WERI-Rb-1 (cell line): ENCODE measurements around the gene ASIC2.
"Not testable (repeated sequence)": the region's sequence is repeated elsewhere in the genome, so short reads cannot be mapped to it uniquely, and the experiment has no call there.

Experiments used
- DNase-seq: peaks from one replicate; pipeline ENCODE4 v3.0.0-alpha.2; 2020
- H3K27ac ChIP-seq: fragments of 250-450 bp; sonication (Bioruptor Pico); 2 replicates; pipeline ENCODE4 v1.5.1; 2020; ENCODE audit warnings: mild to moderate bottlenecking, moderate library complexity
- H3K27me3 ChIP-seq: fragments of 250-450 bp; sonication (Bioruptor Pico); 2 replicates; pipeline ENCODE4 v1.5.1; 2021; ENCODE audit warnings: mild to moderate bottlenecking, low read depth, moderate library complexity; ENCODE audit not compliant: insufficient read depth, severe bottlenecking
- H3K36me3 ChIP-seq: fragments of 250-450 bp; sonication (Bioruptor Pico); 2 replicates; pipeline ENCODE4 v1.5.1; 2020; ENCODE audit warnings: mild to moderate bottlenecking, moderate library complexity
- H3K4me3 ChIP-seq: 2 replicates; pipeline ENCODE4 v1.5.1; 2011; ENCODE audit warnings: low read depth, mild to moderate bottlenecking, control low read depth, low read length
- H3K9me3 ChIP-seq: fragments of 250-450 bp; sonication (Bioruptor Pico); 2 replicates; pipeline ENCODE4 v1.5.1; 2021; ENCODE audit warnings: mild to moderate bottlenecking, moderate library complexity; ENCODE audit not compliant: severe bottlenecking
- CTCF ChIP-seq: IDR thresholded peaks from 2 replicates; pipeline ENCODE4 v1.5.1; 2011; ENCODE audit warnings: low read depth, mild to moderate bottlenecking, control low read depth, inconsistent platforms, low read length

ASIC2 gene

GRCh38 chr17:32995416-32996045, 297.6 kb downstream of the ASIC2 start:
- Histone ChIP-seq H3K27me3 (peaks cover 73% of the 10 kb centered on the region), H3K27ac (no peak overlapping the region), H3K4me3 (no peak overlapping the region), H3K36me3 (no peaks in the 10 kb centered on the region), H3K9me3 (no peaks in the 10 kb centered on the region)
- DNase-seq, result no peak
- TF ChIP-seq CTCF, result no peak

DNA sequence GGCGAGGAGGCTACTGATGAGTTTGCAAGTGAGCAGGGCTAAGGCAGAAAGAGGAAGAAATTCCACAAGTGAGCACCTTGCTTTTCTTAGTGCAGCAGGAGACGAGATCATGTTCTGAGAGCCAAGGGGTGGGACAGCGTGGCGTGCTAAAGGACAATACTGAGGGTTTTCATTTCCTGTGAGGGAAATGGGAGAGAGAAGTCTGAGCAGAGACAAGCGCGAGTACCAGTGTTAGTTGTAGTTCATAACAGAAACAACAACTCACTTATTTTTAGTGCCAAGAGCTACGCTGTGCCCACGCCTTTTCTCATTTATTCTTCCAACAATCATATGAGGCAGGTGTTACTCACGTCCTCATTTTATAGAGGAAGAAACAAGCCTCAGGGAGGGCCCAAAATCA, 299.1 kb downstream of the ASIC2 start:
- Histone ChIP-seq H3K4me3 (no peak overlapping the region), H3K9me3 (no peaks in the 10 kb centered on the region), H3K27me3 (peaks cover 58% of the 10 kb centered on the region), H3K27ac (no peak overlapping the region), H3K36me3 (no peaks in the 10 kb centered on the region)
- TF ChIP-seq CTCF, result no peak
- DNase-seq, result no peak

DNA sequence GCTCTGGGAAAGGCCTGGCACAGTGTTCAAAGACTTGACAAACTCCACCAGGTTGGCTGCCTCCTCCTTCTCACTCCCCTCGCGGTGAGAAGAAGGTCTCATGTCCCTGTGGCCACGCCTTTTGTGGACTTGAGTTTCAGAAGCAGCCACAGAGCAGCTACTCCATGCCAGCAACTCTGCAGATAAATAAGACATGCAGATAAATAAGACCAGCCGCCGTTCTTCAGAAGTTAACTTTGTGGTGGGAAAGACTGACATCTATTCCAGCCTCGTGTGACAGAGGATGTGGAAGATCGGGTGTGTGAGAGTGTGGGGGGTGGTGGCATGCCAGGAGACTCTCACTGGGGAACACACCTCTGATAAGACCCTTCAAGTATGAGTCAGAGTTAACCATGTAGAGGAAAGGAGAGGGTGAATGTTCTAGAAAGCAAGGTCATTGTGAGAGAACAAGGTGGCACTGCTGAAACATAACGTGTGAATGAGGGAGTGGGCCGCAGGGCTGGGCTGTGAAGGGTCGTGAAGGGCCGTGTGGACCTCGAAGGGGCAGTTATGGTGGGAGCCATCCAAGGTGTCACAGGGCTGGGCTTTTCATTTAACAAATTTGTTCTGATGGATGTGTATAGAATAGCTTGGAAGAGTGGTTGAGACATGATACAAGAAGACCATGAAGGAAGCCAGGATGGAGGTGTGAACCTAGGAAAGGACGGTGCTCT, 300.6 kb downstream of the ASIC2 start:
- Histone ChIP-seq H3K27ac (no peak overlapping the region), H3K27me3 (peaks cover 47% of the 10 kb centered on the region), H3K4me3 (no peak overlapping the region), H3K9me3 (peaks cover 11% of the 10 kb centered on the region), H3K36me3 (no peaks in the 10 kb centered on the region)
- no peak for TF ChIP-seq CTCF
- DNase-seq, result no peak

DNA sequence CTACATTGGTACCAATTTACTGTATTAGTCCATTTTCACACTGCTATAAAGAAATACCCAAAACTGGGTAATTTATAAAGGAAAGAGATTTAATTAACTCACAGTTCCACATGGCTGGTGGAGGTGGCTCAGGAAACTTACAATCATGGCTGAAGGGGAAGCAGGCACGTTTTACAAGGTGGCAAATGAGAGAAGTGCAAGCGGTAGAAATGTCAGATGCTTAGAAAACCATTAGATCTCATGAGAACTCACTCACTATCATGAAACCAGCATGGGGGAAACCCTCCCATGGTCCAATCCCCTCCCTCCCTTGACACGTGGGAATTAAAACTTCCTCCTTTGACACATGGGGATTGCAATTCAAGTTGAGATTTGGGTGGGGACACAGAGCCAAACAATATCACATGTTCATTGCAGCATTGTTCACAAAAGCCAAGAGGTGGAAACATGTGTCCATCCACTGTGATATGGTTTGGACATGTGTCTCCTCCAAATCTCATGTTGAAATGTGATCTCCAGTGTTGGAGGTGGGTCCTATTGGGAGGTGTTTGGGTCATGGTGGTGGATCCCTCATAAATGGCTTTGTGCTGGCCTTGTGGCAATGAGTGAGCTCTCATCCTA, 304.5 kb downstream of the ASIC2 start:
- Histone ChIP-seq H3K36me3 (no peaks in the 10 kb centered on the region), H3K27me3 (peaks cover 32% of the 10 kb centered on the region), H3K9me3 (peaks cover 13% of the 10 kb centered on the region), H3K27ac (no peak overlapping the region), H3K4me3 (no peak overlapping the region)
- DNase-seq, result no peak
- no peak for TF ChIP-seq CTCF

DNA sequence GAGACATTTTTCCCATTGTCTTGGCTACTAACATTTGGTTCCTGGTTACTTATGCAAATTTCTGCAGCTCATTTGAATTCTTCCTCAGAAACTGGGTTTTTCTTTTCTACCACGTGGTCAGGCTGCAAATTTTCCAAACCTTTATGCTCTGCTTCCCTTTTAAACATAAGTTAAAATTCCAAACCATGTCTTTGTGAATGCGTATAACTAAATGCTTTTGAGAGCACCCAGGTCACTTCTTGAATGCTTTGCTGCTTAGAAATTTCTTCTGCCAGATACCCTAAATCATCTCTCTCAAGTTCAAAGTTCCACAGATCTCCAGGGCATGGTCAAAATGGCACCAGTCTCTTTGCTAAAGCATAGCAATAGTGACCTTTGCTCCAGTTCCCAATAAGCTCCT, 305.2 kb downstream of the ASIC2 start:
- H3K27ac ChIP-seq, H3K4me3 ChIP-seq, DNase-seq, H3K36me3 ChIP-seq: not testable (repeated sequence)
- peaks cover 27% of the 10 kb centered on the region for H3K27me3 ChIP-seq
- H3K9me3 ChIP-seq, result peaks cover 13% of the 10 kb centered on the region

DNA sequence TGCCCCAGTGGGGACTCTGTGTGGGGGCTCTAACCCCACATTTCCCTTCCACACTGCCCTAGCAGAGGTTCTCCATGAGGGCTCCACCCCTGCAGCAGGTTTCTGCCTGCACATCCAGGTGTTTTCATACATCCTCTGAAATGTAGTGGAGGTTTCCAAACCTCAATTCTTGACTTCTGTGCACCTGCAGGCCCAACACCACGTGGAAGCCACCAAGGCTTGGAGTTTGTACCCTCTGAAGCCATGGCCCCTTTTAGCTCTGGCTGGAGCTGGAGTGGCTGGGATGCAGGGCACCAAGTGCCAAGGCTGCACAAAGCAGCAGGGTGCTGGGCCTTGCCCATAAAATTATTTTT, 305.7 kb downstream of the ASIC2 start:
- H3K4me3 ChIP-seq, H3K27ac ChIP-seq, H3K36me3 ChIP-seq, DNase-seq: not testable (repeated sequence)
- peaks cover 13% of the 10 kb centered on the region for H3K9me3 ChIP-seq
- H3K27me3 ChIP-seq, result peaks cover 27% of the 10 kb centered on the region
